ENCODE measurements around the gene DOCK1.
A peak's percentile ranks its signal among the peaks of the same experiment; 100 is the strongest.

The DOCK1 gene

DNA sequence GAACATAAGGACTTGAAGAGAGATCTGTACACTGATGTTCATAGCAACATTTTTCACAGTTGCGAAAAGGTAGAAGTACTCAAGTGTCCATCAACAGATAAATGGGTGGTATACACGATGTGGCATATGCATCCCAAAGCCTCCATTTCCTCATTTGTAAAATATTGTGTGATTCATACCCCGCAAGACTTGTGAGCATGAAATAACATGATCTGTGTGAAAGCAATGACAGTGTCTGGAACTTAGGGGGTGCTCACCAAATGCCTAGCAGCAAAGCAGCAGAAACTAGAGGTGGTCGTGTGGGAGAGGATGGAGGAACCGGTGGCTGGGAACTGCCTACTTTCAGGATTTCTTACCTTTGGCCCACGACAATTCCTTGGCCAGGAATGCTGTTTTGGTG lies 426.5 kb downstream of the DOCK1 start:
- no peak for DNase-seq

- DNase-seq = no peak
Measured at GRCh38 chr10:127332631-127333030, 427.4 kb downstream of the DOCK1 start.

DNA sequence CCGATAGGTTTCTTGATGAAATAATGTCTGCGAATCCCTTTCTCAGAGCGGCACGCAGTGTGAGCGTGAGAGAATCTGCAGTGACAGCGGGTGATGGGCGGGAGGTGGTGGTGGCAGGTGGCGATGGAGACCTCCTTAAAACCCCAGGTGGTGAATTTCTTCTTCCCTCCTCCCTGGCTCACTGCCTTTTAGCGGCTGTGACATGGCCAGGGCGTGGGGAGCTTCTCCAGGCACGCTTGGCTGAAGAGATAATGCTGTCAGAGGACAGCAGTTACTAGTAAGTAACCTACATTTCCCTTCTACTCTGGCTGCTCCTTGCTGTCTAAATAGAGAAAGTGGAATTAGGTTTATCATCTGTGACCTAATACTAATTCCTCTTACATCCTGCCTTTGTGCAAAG lies 432.6 kb downstream of the DOCK1 start:
- peak; percentile 66 for DNase-seq

DNA sequence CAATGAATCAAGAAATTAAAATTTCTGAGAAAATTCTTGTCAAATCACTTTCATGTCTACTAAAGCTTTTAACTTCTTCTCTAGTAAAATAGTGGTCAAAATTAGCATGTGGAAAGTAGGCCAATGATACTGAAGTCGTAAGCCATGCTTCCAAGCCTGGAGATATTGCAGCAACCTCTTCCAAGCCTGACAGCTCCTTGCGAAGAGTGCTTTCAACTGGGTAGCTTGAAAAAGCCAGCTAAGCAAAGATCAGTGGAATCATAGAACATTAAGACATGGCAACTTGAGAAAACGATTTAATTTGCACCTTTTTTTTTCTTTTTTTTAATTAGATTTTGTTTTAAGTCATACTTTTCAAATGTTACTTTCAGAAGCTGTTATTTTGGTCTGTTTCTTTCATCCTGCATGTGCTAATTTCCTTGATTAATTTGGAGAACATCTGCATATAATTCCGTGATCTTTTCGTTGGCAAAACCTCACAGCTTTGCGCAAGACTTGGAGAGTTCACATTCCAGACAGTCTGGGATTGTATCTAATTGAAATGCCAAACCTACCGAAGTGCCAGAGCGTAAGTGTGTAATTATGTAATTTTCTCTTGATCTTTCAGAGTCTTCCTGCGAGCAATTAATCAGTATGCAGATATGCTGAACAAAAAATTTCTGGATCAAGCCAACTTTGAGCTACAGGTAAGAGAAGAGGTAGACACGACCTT lies 433.3 kb downstream of the DOCK1 start:
- no peak for DNase-seq

DNA sequence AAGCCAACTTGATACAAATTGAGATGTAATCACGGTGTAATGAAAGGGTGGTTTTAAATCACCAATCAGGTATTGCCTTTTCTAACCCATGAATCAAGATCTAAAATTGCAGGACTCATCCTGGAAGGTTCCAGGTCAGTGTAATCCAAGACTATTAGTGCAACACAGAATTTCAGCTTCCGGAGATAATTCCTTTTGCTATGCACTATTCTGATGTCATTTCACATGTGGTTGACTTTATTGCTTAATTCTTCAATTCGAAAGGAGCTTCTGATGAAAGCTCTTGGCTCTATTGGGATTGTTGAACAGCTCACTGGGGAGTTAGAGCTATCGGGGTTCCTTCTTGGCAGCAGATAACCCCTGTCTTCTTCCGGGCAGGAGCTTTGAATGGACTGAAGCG lies 438.6 kb downstream of the DOCK1 start:
- DNase-seq = no peak

GRCh38 chr10:127344346-127344745 lies 439.1 kb downstream of the DOCK1 start:
- DNase-seq = no peak

- DNase-seq = no peak
Measured at GRCh38 chr10:127345231-127345965, 440.2 kb downstream of the DOCK1 start.

DNA sequence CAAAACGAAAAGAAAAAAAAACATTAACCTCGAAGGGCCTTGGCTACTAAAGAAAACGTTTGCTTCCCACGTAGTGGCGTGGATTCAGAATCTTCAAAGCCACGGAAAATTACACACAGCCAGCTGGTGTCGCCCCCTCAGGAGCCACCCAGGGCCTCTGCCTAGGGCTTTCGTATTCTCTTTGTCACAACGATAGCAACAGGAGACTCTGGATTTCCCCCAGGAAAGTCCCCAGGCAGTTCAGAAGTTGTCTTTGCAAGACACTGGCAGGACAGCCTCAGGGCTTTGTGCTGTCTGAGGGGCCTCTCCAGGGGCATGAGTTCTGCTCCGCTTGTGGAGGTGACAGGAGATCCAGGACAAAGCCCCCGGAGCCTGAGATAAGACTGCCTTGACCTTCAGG lies 441.4 kb downstream of the DOCK1 start:
- DNase-seq = no peak

GRCh38 chr10:127347202-127347959 lies 442.2 kb downstream of the DOCK1 start:
- DNase-seq = no peak

- no peak for DNase-seq
Measured at GRCh38 chr10:127349737-127350136, 444.5 kb downstream of the DOCK1 start.

DNA sequence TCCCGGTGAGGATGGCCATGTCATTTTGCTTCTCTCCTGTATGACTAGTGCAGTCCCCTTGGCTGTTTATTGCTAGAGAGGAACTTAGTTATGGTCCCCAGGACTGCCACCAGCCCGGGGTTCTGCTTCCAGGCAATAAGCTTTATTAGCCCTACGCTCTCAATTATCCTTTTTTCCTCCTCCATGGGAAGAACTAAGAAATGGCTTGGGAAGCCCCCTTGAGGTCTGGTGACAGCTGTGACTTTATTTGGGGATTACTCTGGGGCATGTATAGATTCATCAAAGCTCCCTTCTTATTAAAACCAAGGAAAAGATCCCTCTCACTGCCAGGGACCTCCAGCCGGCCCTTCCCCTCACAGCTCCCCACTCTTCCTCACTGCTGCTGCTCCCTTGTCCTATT lies 446.3 kb downstream of the DOCK1 start:
- no peak for DNase-seq

DNA sequence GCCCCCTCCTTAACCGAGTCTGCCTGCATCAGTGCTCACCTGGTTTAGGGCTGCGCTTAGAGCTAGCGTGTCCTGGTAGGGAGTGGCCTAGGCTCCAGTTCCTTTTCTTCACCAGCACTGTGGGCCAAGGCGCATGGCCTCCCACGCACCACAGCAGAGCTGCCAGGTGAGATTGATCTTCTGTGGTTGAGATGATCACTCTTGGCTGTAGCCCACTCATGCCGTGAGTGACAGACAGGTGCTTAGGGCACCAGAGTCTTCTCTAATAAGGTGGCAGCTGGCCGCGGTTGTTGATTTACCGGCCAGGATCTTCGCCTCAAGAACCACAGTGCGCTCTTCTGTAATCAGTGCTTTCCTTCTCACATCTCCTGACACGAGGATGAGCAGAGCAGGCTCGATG lies 448.3 kb downstream of the DOCK1 start:
- no peak for DNase-seq

GRCh38 chr10:127354255-127354654 lies 449.0 kb downstream of the DOCK1 start:
- DNase-seq = no peak

DNA sequence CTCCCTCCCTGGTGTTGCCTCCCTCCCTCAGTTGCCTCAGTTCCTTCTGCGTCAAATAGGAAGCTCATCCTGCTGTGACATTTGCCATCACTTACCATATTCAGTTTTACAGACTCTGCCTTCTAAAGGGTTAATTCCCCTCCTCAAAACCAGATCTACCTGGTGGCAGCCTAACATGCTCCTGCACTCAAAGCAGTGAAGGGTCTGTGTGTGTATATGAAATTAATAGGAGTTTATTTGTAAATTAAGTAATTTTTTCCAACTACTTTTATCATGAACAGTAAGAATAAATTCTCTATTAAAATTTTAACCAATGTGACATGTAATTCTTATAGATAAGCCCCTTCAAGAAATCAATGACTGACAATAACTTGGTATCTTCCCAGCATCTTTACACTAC lies 449.8 kb downstream of the DOCK1 start:
- DNase-seq = no peak

GRCh38 chr10:127356360-127356759 lies 451.1 kb downstream of the DOCK1 start:
- DNase-seq = no peak

GRCh38 chr10:127357265-127357664 lies 452.0 kb downstream of the DOCK1 start:
- DNase-seq = no peak

GRCh38 chr10:127358337-127358736 lies 453.1 kb downstream of the DOCK1 start:
- DNase-seq = no peak

- no peak for DNase-seq
Measured at GRCh38 chr10:127364034-127364433, 458.8 kb downstream of the DOCK1 start.

GRCh38 chr10:127368101-127368500 lies 462.9 kb downstream of the DOCK1 start:
- DNase-seq = no peak

DNA sequence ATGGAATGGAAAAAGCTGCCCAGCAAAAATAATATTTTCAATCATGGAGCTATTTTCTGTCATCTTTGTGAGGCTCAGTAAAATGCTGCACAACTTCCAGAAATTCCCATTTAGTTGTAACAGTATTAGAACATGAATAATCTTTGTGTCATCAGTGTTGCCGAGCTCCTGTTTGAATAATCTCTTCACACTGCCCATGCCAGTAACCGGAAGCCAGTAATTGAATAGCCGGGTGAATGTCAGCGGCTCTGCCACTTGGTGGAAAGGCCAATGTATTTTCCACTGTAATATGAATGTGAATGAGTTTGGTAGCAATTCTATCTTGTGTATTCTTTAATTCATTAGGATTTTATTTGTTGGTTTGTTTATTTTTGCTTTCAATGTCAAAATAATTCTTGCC lies 463.7 kb downstream of the DOCK1 start:
- DNase-seq = no peak

DNA sequence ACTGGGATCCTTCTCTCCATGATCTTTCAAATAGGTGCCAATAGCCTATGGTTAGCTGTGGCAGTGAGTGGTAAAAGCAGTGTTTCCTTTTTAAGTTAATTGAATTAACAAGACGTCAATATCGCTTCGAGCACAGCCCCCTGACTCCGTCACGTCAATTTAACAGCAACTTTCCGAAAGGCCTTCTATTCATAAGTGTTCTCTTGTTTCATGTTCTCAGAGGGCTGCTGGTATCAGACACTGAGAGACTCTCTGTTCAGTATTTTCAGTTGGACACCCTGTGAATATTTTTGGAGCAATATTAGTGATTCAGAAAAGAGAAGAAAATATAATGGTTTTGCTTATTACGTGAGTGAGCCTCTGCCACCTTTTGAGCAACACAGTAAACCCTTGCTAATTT lies 465.4 kb downstream of the DOCK1 start:
- DNase-seq = no peak

GRCh38 chr10:127372361-127372760 lies 467.1 kb downstream of the DOCK1 start:
- DNase-seq = no peak

DNA sequence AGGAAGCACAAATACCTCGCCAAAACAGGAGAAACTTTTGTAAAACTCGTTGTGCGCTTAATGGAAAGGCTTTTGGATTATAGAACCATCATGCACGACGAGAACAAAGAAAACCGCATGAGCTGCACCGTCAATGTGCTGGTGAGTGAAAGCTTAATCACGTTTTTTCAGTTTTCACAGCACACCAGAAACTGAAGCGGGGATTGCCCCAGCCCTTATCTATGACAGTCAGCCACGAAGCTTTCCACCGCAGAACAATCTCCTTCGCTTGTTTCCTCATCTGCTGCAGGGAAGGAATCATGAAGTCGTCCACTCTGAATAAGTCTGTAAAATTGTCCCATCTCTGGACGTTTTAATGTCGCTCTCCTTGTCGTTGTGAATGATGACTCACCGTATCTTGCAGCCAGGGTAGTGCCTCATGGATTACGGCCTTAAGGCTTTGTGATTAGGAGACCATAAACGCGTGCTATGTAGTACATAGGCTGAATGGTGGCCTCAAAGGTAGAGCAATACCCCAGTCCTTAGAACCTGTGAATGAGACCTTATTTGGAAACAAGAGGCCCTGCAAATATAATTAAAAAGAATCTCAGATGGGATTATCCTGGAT lies 468.9 kb downstream of the DOCK1 start:
- DNase-seq = no peak

DNA sequence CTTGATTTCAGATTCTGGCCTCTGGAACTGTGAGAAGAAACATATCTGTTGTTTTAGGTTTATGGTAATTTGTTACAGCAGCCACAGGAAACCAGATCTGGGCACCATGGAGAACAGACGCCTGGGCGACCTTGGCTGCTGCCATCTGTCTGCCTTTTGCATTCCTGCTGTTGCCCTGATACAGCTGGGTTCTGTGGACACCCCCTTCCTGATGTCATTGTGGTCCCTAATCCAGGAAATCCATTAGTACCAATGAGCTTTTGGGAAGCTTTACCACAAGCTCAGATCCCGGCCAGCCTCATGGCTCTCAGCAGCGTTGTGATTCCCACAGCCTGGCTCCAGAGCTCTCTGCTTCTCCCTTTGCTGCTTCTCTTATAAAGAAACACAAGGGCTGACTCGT lies 469.7 kb downstream of the DOCK1 start:
- DNase-seq = no peak

All from retina (tissue), 1 donor.